Astrocyte (in vitro differentiated cells and primary cell): ENCODE measurements around the gene IMMP2L.

Experiments
- EZH2 ChIP-seq: IDR thresholded peaks from 2 replicates; pipeline ENCODE4 v1.6.1; 2012; ENCODE audit warnings: mild to moderate bottlenecking, low read length, inconsistent platforms; ENCODE audit not compliant: insufficient read depth
- TF ChIP-seq, protein P1 (sequence below): IDR thresholded peaks from 2 replicates; pipeline ENCODE4 v1.5.1; 2011; ENCODE audit warnings: low read depth, mild to moderate bottlenecking, inconsistent platforms, low read length, moderate library complexity; ENCODE audit not compliant: insufficient read depth

DNA sequence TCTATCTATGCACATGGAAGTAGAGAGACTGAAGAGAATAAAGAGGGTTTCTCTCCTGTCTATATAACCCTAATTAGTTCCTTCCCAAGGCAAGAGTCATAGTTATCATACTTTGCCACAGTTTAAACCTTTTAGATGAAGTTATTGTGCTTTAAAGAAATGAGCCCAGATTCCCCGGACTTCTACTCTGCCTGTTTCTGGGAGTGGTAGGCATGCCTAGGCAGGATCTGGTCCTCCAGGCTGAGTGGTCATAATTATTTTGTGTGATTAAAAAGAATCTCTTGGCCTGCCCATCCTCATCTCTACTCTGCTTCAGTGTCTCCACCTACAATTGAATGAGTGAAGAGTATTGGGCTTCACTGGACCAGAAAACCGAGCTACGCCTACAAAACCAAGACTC lies 179.2 kb downstream of the IMMP2L start:
- TF ChIP-seq, protein P1, sequence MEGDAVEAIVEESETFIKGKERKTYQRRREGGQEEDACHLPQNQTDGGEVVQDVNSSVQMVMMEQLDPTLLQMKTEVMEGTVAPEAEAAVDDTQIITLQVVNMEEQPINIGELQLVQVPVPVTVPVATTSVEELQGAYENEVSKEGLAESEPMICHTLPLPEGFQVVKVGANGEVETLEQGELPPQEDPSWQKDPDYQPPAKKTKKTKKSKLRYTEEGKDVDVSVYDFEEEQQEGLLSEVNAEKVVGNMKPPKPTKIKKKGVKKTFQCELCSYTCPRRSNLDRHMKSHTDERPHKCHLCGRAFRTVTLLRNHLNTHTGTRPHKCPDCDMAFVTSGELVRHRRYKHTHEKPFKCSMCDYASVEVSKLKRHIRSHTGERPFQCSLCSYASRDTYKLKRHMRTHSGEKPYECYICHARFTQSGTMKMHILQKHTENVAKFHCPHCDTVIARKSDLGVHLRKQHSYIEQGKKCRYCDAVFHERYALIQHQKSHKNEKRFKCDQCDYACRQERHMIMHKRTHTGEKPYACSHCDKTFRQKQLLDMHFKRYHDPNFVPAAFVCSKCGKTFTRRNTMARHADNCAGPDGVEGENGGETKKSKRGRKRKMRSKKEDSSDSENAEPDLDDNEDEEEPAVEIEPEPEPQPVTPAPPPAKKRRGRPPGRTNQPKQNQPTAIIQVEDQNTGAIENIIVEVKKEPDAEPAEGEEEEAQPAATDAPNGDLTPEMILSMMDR = no peak
- TF ChIP-seq EZH2 = no peak
